Cardiac fibroblast (primary cell): ENCODE measurements around the gene NLGN4X.

Experiments
- DNase-seq, 2 donors: peaks; one replicate each; pipeline versions ENCODE4 v3.0.0 to v3.0.0-alpha.2; 2010; ENCODE audit warnings: low read depth in 2 of 2
- H3K4me3 ChIP-seq, 2 donors: replicated peaks in 1 of 2; 1 replicate in 1 of 2; 2 replicates in 1 of 2; pipeline ENCODE4 v1.5.1; 2011; ENCODE audit warnings: low read depth in 2 of 2, low read length in 2 of 2, mild to moderate bottlenecking in 2 of 2, moderate library complexity in 1 of 2
- CTCF ChIP-seq: IDR thresholded peaks from one replicate; pipeline ENCODE4 v1.5.1; 2011; ENCODE audit warnings: low read depth, mild to moderate bottlenecking, low read length, inconsistent platforms

NLGN4X gene

GRCh38 chrX:6169407-6169806 lies 59.3 kb downstream of the NLGN4X start:
- no peak for TF ChIP-seq CTCF
- no peak for DNase-seq
- H3K4me3 ChIP-seq = no peak overlapping the region

GRCh38 chrX:6163721-6164120 lies 64.9 kb downstream of the NLGN4X start:
- no peak for DNase-seq
- TF ChIP-seq CTCF = no peak
- no peak overlapping the region for H3K4me3 ChIP-seq

GRCh38 chrX:6159468-6159867 lies 69.2 kb downstream of the NLGN4X start:
- no peak for DNase-seq
- TF ChIP-seq CTCF = no peak
- no peak overlapping the region for H3K4me3 ChIP-seq

- DNase-seq = no peak
- no peak for TF ChIP-seq CTCF
- H3K4me3 ChIP-seq = no peak overlapping the region
Observed at GRCh38 chrX:6151971-6152370, 76.7 kb downstream of the NLGN4X start.

- DNase-seq = no peak
- no peak overlapping the region for H3K4me3 ChIP-seq
- TF ChIP-seq CTCF = no peak
Observed at GRCh38 chrX:6149060-6149872, 79.4 kb downstream of the NLGN4X start.

- no peak overlapping the region for H3K4me3 ChIP-seq
- TF ChIP-seq CTCF = no peak
- no peak for DNase-seq
Observed at GRCh38 chrX:6134255-6134654, 94.4 kb downstream of the NLGN4X start.

GRCh38 chrX:6132970-6133369 lies 95.7 kb downstream of the NLGN4X start:
- no peak for DNase-seq
- no peak for TF ChIP-seq CTCF
- H3K4me3 ChIP-seq = no peak overlapping the region
